GM18867 (cell line): Measurements from ENCODE around the gene RNF150.
"Not testable (repeated sequence)": the region's sequence is repeated elsewhere in the genome, so short reads cannot be mapped to it uniquely, and the experiment has no call there.

Experiments used
- ATAC-seq: cut with Tn5 transposase; IDR thresholded peaks from one replicate; pipeline ENCODE4 v1.9.1; 2021; ENCODE audit warnings: mild to moderate bottlenecking, moderate library complexity; ENCODE audit not compliant: unreplicated experiment

RNF150 gene

GRCh38 chr4:141079393-141079930, 53.8 kb downstream of the RNF150 start:
- no peak for ATAC-seq

DNA sequence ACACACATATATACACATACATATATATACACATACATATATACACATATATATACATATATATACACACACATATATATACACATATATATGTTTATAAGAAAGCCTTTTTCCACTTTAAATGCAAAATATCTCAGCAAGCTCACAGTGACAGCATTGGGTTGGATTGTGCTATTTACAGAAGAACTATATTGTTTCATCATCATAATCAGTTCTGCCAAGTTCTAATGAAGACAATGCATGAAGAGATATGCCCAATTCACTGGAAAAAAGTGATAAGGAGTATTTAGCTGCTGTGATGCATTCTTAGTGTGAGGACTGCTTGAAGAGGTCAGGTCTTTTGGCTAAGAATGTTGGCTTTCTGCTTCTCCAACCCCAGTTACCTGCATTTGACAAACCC, 54.4 kb downstream of the RNF150 start:
- ATAC-seq, result no peak

DNA sequence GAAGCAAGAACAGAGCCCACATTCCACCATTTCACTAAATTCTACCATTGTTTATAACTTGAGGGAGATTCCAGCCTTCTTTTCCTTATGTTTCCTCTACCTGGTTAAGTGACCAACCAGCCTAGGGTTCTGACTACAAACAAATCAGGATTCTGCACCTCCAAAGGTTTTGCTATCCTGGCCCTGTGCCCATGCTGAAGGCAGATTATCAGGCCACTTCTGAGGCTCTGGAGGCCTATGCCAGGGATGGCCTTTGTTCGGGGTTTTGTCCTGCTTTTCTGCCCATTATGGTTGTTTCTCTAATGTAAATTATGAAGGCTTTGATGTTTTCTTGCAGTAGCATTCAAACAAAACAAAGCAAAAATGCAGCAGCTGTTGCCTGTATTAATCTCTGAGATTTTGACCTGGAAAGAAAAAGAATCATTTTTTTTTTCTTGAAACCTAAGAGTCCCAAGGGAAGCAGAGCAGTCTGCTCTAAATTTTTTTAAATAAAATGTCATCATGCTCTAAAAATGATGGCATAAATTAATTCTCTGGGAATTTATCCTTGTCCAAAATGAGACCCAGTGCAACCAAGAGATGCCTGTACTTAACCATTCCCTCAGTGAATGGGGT, 55.6 kb downstream of the RNF150 start:
- no peak for ATAC-seq

DNA sequence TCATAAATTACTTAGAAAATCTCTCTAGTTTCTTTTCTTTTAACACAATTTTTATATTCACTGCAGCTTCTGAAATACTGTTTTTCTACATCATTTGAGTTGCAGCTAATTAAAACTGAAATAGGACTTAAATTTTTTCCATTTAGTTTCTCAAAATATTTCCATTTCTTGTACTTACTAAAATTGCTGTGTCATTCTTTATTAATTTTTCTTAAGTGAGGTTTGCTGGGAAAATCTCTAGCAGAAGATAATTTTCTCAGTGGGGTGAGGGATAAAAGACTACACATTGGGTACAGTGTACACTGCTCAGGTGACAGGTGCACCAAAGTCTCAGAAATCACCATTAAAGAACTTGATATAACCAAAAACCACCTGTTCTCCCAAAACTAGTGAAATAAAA, 57.7 kb downstream of the RNF150 start:
- ATAC-seq, result no peak

DNA sequence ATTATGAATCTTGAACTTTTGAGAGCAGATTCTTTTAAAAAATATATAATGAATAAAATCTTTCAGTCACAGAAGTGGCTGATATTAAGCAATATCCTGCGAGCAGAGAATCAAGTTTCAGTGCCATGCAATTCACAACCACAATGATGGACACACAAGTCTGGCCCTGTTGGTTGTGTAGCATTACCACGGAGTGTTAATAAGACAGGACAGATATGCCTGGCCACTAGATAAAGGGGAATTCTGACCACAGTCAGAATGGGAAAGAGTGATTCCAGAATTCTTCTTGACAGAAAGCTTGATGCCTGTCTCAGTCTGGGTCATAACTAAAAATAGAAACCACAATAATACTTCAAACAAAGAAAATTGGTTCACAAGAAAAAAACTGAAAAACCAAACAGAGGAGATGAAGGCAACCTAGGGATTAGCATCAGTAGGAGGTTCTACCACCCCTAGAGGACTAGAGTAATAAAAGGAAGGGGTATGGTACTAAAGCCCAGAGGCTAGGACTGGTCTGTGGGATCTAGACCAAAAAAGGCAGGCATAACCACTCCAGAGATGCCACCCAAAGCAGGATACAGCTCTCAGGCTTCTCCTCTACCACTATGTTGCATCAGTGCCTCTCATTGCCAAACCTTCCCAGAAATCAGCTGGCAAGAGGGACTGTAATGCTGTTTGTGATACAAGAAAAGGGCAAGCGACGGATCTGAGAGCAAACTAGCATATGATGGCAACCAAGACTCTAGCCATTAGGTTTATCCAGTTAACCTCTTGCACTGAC, 59.0 kb downstream of the RNF150 start:
- ATAC-seq, result no peak

GRCh38 chr4:141066690-141067089, 66.6 kb downstream of the RNF150 start:
- ATAC-seq, result no peak

DNA sequence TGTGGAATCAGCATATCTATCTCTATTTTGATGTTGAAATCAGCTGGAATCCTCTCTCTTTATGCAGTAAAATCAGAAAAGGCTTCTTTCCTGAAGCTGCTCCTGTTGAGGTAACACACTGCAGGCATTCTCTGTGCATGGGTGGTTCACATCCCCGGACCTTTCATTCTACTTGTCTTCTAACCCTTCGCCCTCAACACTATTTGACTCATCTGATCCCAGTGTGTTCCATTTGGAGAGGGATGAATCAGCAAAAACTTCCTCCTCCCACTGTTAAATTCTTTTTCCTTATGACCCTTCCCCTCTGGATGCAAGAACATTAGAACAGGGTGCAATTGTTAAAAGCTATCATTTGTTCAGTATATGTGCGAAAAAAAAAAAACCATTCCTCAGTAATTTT, 67.4 kb downstream of the RNF150 start:
- no peak for ATAC-seq

DNA sequence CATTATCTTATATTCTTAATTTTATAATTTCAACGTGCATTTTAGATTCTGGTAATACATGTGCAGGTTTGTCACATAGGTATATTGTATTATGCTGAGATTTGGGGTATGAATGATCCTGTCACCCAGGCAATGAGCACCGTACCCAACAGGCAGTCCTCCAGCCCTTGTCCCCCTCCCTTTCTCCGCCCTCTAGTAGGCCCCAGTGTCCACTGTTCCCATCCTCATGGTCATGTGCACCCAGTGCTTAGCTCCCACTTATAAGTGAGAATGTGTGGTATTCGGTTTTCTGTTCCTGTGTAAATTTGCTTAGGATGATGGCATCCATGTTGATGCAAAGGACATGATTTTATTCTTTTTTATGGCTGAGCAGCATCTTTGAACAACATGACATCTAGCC, 70.6 kb downstream of the RNF150 start:
- no peak for ATAC-seq

DNA sequence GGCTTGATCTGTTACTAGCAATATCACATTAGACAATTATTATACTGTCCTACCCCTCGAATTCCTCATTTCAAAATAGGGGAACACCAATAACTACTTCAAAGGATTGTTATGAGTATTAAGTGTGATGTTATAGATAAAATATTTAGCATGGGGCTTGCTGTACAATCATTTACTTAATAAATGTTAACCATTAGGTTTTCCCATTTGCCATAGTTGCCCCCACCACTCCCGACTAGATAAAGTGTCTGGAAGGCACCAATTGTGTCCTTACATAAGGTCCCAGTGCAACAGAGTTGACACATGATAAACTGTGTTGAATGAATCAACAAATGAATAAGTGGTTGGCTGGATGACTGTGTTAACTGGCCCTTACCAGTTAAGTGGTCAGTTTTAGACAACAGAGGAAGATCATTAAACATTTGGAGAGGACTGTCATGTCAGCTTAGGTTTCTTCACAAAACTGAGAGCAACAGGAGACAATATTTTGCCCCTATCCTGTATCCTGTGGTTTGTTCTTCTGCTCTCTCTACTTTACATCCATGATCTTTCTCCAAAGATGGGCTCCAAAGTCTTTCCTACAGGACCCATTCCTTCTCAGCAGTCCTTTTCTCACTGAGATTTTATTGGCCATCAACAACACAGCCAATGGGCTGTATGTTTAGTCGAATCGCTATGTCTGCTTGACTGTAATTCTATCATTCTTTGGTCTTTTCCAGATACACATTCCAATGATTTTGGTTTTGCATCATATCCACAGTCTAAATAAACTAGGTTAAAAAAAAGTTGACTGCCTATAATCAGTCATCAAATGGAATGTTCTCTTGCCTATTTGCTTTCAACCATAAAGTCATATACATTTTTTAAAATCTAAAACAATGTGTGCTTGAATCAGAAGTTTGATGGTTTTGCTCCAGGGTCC, 74.4 kb downstream of the RNF150 start:
- ATAC-seq, result no peak

DNA sequence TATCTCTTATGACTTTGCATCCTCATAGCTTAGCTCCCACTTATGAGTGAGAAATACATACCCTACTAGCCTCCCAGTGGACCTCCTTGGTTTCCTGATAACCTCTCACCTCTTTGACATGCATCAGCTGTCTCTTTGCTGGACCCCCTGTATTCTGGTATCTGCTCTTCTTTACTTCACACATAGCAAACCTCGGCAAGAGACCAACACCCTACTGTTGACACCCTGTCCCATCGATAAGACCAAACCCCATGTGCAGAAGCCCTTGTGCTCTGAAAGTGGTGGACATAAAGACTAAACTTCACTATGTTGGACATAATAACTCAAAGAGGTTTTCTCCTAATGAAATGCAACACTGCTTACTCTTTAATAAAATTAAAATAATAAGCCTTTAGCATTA, 75.7 kb downstream of the RNF150 start:
- no peak for ATAC-seq

GRCh38 chr4:141056473-141056872, 76.8 kb downstream of the RNF150 start:
- no peak for ATAC-seq

DNA sequence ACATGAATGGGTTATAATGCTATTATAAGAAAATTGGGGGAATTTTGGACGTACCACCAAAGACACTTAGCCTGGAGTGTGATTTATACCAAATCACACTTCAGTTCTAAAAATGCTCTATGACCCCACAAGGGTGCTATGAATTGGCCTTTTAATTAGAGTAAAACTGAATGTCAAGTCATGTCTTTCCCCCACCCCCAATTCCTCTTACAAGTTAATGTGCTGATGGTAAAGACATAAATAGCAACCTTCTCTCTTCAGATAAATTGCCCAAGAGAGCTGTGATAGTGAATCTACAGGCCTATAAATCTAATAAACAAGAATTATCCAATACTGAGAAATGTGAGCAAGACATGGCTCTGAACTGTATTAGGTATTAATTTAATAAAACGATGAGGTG, 78.8 kb downstream of the RNF150 start:
- ATAC-seq, result no peak

DNA sequence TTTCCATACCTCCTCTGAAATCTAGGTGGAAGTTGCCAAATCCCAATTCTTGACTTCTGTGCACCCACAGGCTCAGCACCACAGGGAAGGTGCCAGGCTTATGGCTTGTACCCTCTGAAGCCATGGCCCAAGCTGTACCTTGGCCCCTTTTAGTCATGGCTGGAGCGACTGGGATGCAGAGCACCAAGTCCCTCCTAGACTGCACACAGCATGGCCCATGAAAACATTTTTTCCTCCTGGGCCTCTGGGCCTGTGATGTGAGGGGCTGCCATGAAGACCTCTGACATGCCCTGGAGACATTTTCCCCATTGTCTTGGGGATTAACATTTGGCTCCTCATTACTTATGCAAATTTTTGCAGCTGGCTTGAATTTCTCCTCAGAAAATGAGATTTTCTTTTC, 82.3 kb downstream of the RNF150 start:
- not testable (repeated sequence) for ATAC-seq

DNA sequence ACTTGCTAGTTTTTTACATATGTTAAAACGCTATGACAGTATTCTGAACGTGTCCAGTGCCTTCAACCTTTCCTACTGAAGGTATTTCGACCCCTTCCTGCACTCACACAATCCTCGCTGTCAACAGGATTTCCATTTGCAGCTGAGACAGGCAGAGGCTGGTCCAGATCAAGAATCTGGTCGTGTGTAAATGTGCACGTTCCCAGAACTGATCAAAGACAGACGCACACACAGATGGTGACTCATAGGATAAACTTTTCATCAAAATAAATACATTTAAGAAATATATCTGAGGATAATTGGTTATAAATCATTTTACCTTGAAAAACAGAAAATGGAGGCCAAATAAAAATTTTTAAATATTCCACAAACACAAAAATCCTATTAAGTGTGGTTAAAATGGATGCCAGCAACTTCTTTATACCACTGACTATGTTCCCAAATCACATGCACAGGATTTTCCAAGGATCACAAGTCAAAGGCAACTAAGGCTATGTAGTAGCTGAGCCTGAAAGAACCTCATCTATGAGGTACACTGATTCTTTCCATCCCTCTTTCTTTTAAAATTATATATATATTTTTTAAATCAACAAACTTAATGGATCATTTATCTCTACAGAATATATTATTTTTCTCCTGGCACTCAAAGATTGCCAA, 85.9 kb downstream of the RNF150 start:
- no peak for ATAC-seq

DNA sequence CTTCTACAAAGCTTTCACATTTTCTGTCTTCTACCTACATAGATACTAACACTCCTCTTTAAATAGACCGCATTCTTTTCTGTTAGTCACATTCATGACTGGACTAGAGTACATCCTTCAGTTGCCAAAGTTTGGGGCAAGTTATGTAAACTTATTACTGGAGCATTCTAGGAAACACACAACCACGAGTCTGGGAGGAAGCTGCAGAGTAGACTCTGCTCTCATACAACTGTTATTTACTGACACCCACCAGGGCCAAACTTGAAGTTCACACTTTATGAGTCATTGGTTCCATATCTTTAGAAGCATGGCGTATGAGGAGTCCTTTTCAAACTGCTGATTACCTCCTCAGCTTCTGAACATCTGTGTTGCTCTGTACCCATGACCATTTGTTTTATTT, 87.0 kb downstream of the RNF150 start:
- ATAC-seq, result no peak

DNA sequence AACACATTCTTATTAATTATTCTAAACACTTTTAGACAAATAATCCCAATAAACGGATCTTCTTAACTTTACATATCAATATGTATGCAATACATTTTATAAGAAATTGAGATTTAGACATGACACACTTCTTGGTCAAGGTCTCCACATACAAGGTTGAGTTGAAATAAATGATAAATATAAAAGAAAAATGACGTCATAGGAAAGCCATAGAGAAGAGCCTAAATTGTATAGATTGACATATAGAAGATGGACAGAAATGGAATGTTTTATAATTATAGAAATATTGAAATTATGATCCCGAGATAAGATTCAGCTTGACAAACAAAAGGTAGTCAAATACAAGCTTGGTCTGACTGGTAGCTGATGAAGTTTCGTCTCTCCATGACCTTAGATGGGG, 87.4 kb downstream of the RNF150 start:
- no peak for ATAC-seq

GRCh38 chr4:141041021-141041476, 92.2 kb downstream of the RNF150 start:
- ATAC-seq, result no peak

DNA sequence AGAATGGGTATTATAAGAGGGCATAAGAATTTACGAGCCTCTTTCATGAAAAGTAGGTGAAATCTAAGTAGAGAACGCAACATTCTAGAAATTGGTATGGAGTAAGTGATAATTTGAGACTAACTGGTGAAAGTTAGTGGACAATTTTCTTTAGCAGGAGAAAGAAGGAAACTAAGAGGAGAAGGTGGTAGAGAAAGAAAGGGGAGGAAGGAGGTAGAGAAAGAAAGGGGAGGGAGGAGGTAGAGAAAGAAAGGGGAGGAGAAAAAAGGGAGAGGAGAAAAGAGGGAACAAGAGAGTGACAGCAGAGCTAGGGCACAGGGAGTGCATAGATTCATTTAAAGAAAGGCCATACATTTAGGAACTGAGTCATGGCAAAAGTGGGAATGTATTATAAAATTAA, 94.1 kb downstream of the RNF150 start:
- no peak for ATAC-seq

GRCh38 chr4:141038428-141038827, 94.8 kb downstream of the RNF150 start:
- ATAC-seq, result no peak

DNA sequence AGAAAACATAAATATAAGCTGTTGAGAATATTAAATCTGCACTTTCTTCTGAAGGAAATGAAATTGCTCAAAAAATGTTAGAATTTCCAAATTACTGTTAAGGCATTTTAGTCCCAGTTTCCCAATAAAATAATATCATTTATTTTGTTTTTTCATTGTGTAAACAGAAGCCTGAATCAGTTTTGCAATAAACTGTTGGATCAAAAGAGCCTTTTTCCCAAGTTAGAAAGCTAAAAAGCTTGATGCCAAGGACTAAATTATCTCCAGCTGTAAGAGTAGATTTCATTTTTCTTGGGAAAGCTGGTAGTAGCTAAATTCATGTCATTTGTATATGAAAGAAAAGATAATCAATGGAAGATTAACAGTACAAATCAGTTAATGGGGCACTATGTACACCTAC, 95.8 kb downstream of the RNF150 start:
- no peak for ATAC-seq

DNA sequence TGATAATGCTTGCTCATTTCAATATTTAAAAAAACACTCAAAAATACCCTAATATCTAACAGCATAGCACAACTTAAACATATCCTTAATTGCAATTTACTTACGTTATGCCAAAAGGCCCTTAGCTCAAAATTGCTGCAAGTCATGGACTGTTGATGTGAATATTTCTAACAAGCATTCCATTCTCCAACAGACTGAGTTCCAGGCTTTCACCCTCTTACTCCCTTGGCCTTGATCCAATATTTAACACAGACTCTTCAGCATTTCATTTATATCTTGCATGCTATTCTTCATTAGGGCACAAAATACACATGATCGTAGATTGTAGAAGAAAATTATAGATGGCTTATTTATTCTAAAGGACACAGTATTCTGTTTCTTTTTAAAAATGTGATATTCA, 96.5 kb downstream of the RNF150 start:
- ATAC-seq, result no peak
